Measurements from ENCODE around the gene RPL13A.
"Not testable (repeated sequence)": the region's sequence is repeated elsewhere in the genome, so short reads cannot be mapped to it uniquely, and the experiment has no call there.

RPL13A gene

GRCh38 chr19:49458567-49458903 is 28.9 kb upstream of the RPL13A start:
- no peak overlapping the region for H3K9ac ChIP-seq (ENCODE audit: insufficient read length, low read depth)
- H3K9me3 ChIP-seq (ENCODE audit: insufficient read depth, low read length) = no peaks in the 10 kb centered on the region
- DNase-seq (ENCODE audit: low read depth, low spot score) = no peak
- TF ChIP-seq SUZ12 (IDR thresholded peaks at IDR 0.05; ENCODE audit: extremely low read depth, insufficient read depth, insufficient read length) = no peak
- TF ChIP-seq YY1 (IDR thresholded peaks at IDR 0.05; ENCODE audit: insufficient read depth, insufficient read length) = no peak
- no peak for TF ChIP-seq ZNF274 (IDR thresholded peaks at IDR 0.05; ENCODE audit: low read depth, low read length)
- no peak overlapping the region for H3K4me3 ChIP-seq (ENCODE audit: insufficient read length, low read depth)
- H3K27me3 ChIP-seq (ENCODE audit: insufficient read depth, insufficient read length) = no peaks in the 10 kb centered on the region
- peaks cover 44% of the 10 kb centered on the region for H3K36me3 ChIP-seq (ENCODE audit: insufficient read depth, insufficient read length, low read length)
- H3K4me1 ChIP-seq (ENCODE audit: insufficient read depth, insufficient read length) = no peaks in the 10 kb centered on the region

GRCh38 chr19:49459388-49459787 is 28.0 kb upstream of the RPL13A start:
- no peak for DNase-seq (ENCODE audit: low read depth, low spot score)
- TF ChIP-seq SUZ12 (IDR thresholded peaks at IDR 0.05; ENCODE audit: extremely low read depth, insufficient read depth, insufficient read length) (no peak), ZNF274 (IDR thresholded peaks at IDR 0.05; ENCODE audit: low read depth, low read length) (no peak), YY1 (IDR thresholded peaks at IDR 0.05; ENCODE audit: insufficient read depth, insufficient read length) (no peak)
- Histone ChIP-seq H3K9me3 (ENCODE audit: insufficient read depth, low read length) (no peaks in the 10 kb centered on the region), H3K4me1 (ENCODE audit: insufficient read depth, insufficient read length) (no peaks in the 10 kb centered on the region), H3K27me3 (ENCODE audit: insufficient read depth, insufficient read length) (no peaks in the 10 kb centered on the region), H3K9ac (ENCODE audit: insufficient read length, low read depth) (no peak overlapping the region), H3K36me3 (ENCODE audit: insufficient read depth, insufficient read length, low read length) (peaks cover 48% of the 10 kb centered on the region), H3K4me3 (ENCODE audit: insufficient read length, low read depth) (no peak overlapping the region)

- not testable (repeated sequence) for H3K9me3 ChIP-seq (ENCODE audit: insufficient read depth, low read length); H3K27me3 ChIP-seq (ENCODE audit: insufficient read depth, insufficient read length); H3K4me1 ChIP-seq (ENCODE audit: insufficient read depth, insufficient read length); H3K9ac ChIP-seq (ENCODE audit: insufficient read length, low read depth); H3K4me3 ChIP-seq (ENCODE audit: insufficient read length, low read depth); DNase-seq (ENCODE audit: low read depth, low spot score)
- H3K36me3 ChIP-seq (ENCODE audit: insufficient read depth, insufficient read length, low read length) = peaks cover 56% of the 10 kb centered on the region
Observed at GRCh38 chr19:49461130-49461529, 26.3 kb upstream of the RPL13A start.

GRCh38 chr19:49461656-49462055 is 25.8 kb upstream of the RPL13A start:
- Histone ChIP-seq H3K27me3 (ENCODE audit: insufficient read depth, insufficient read length) (no peaks in the 10 kb centered on the region), H3K4me3 (ENCODE audit: insufficient read length, low read depth) (no peak overlapping the region), H3K9ac (ENCODE audit: insufficient read length, low read depth) (no peak overlapping the region), H3K36me3 (ENCODE audit: insufficient read depth, insufficient read length, low read length) (peaks cover 55% of the 10 kb centered on the region), H3K9me3 (ENCODE audit: insufficient read depth, low read length) (no peaks in the 10 kb centered on the region), H3K4me1 (ENCODE audit: insufficient read depth, insufficient read length) (no peaks in the 10 kb centered on the region)
- DNase-seq (ENCODE audit: low read depth, low spot score) = no peak
- no peak for TF ChIP-seq YY1 (IDR thresholded peaks at IDR 0.05; ENCODE audit: insufficient read depth, insufficient read length)
- no peak for TF ChIP-seq SUZ12 (IDR thresholded peaks at IDR 0.05; ENCODE audit: extremely low read depth, insufficient read depth, insufficient read length)
- TF ChIP-seq ZNF274 (IDR thresholded peaks at IDR 0.05; ENCODE audit: low read depth, low read length) = no peak

- no peak for DNase-seq (ENCODE audit: low read depth, low spot score)
- no peak for TF ChIP-seq SUZ12 (IDR thresholded peaks at IDR 0.05; ENCODE audit: extremely low read depth, insufficient read depth, insufficient read length)
- no peak for TF ChIP-seq ZNF274 (IDR thresholded peaks at IDR 0.05; ENCODE audit: low read depth, low read length)
- TF ChIP-seq YY1 (IDR thresholded peaks at IDR 0.05; ENCODE audit: insufficient read depth, insufficient read length) = no peak
- H3K4me3 ChIP-seq (ENCODE audit: insufficient read length, low read depth) = no peak overlapping the region
- H3K4me1 ChIP-seq (ENCODE audit: insufficient read depth, insufficient read length) = no peaks in the 10 kb centered on the region
- no peaks in the 10 kb centered on the region for H3K27me3 ChIP-seq (ENCODE audit: insufficient read depth, insufficient read length)
- H3K36me3 ChIP-seq (ENCODE audit: insufficient read depth, insufficient read length, low read length) = peaks cover 54% of the 10 kb centered on the region
- H3K9ac ChIP-seq (ENCODE audit: insufficient read length, low read depth) = no peak overlapping the region
- H3K9me3 ChIP-seq (ENCODE audit: insufficient read depth, low read length) = no peaks in the 10 kb centered on the region
Observed at GRCh38 chr19:49462492-49462891, 24.9 kb upstream of the RPL13A start.

GRCh38 chr19:49463960-49464740 is 23.3 kb upstream of the RPL13A start:
- no peak for DNase-seq (ENCODE audit: low read depth, low spot score)
- no peaks in the 10 kb centered on the region for H3K27me3 ChIP-seq (ENCODE audit: insufficient read depth, insufficient read length)
- no peak overlapping the region for H3K9ac ChIP-seq (ENCODE audit: insufficient read length, low read depth)
- H3K4me1 ChIP-seq (ENCODE audit: insufficient read depth, insufficient read length) = no peaks in the 10 kb centered on the region
- TF ChIP-seq YY1 (IDR thresholded peaks at IDR 0.05; ENCODE audit: insufficient read depth, insufficient read length) (no peak), ZNF274 (IDR thresholded peaks at IDR 0.05; ENCODE audit: low read depth, low read length) (no peak), SUZ12 (IDR thresholded peaks at IDR 0.05; ENCODE audit: extremely low read depth, insufficient read depth, insufficient read length) (no peak)
- H3K9me3 ChIP-seq (ENCODE audit: insufficient read depth, low read length) = no peaks in the 10 kb centered on the region
- peaks cover 44% of the 10 kb centered on the region for H3K36me3 ChIP-seq (ENCODE audit: insufficient read depth, insufficient read length, low read length)
- no peak overlapping the region for H3K4me3 ChIP-seq (ENCODE audit: insufficient read length, low read depth)

- Histone ChIP-seq H3K9me3 (ENCODE audit: insufficient read depth, low read length) (no peaks in the 10 kb centered on the region), H3K9ac (ENCODE audit: insufficient read length, low read depth) (no peak overlapping the region), H3K36me3 (ENCODE audit: insufficient read depth, insufficient read length, low read length) (peaks cover 47% of the 10 kb centered on the region), H3K4me3 (ENCODE audit: insufficient read length, low read depth) (no peak overlapping the region), H3K4me1 (ENCODE audit: insufficient read depth, insufficient read length) (no peaks in the 10 kb centered on the region), H3K27me3 (ENCODE audit: insufficient read depth, insufficient read length) (no peaks in the 10 kb centered on the region)
- TF ChIP-seq YY1 (IDR thresholded peaks at IDR 0.05; ENCODE audit: insufficient read depth, insufficient read length) = no peak
- TF ChIP-seq SUZ12 (IDR thresholded peaks at IDR 0.05; ENCODE audit: extremely low read depth, insufficient read depth, insufficient read length) = no peak
- TF ChIP-seq ZNF274 (IDR thresholded peaks at IDR 0.05; ENCODE audit: low read depth, low read length) = no peak
- DNase-seq (ENCODE audit: low read depth, low spot score) = no peak
Observed at GRCh38 chr19:49465371-49465770, 22.0 kb upstream of the RPL13A start.

Data from NT2/D1 (cell line).